Kidney epithelial cell (primary cell): ENCODE measurements around the gene E2F8. TPM values are rescaled to one million over a fixed set of nuclear protein-coding genes. Genes with fewer than 3 reads are reported as not detected.

ENCODE experiments used
- DNase-seq: peaks from one replicate; pipeline ENCODE4 v3.0.0-alpha.2; 2010; ENCODE audit warnings: low read depth
- H3K27me3 ChIP-seq: 2 replicates; pipeline ENCODE4 v1.6.0; 2011; ENCODE audit warnings: low read length; ENCODE audit not compliant: control insufficient read depth, insufficient read depth
- H3K36me3 ChIP-seq: 2 replicates; pipeline ENCODE4 v1.5.1; 2011; ENCODE audit warnings: low read length; ENCODE audit not compliant: control insufficient read depth, insufficient read depth
- H3K4me3 ChIP-seq: 2 replicates; pipeline ENCODE4 v1.5.1; 2011; ENCODE audit warnings: low read depth, mild to moderate bottlenecking, control low read depth, low read length
- CTCF ChIP-seq: IDR thresholded peaks from 2 replicates; pipeline ENCODE4 v1.5.1; 2011; ENCODE audit warnings: mild to moderate bottlenecking, moderate library complexity, low read length, control low read depth, inconsistent platforms; ENCODE audit not compliant: insufficient read depth, poor library complexity, severe bottlenecking
- total RNA-seq: library from RNA; depleted of rRNA; stranded (reverse); fragments of >200 nt; gene quantifications from 2 replicates; pipeline ENCODE4 v1.2.3, GENCODE V29; 2015

The E2F8 gene
- total RNA-seq, 1 donor from 2014 or later, result 0.04 TPM

DNA sequence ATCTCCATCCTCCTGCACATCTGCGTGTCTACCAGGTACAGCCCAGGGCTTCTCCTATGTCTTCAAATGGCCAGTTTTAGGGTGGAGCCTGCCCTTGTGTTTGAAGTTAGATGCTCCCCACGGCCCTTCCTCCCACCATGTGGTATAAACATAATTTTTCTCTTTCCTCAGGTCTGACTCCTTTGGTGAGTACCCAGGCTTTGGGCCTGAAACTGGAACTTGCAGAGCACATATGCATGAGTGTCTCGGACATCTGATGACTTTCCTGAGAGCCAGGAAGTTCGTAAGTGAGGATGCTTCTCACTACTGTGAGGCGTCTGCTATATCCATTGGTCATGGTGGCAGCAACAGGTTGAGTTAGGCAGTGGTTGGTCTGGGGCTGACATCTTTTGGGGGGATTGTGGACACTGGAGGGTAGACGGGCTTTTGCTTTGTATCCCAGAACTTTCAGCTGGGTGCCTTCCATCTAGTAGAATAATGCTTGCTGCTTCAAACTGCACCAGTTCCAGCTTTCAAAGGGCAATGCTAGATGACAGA, 55.2 kb downstream of the E2F8 start:
- TF ChIP-seq CTCF, result no peak
- H3K36me3 ChIP-seq, result no peaks in the 10 kb centered on the region
- H3K4me3 ChIP-seq, result no peak overlapping the region
- no peaks in the 10 kb centered on the region for H3K27me3 ChIP-seq
- DNase-seq, result no peak

DNA sequence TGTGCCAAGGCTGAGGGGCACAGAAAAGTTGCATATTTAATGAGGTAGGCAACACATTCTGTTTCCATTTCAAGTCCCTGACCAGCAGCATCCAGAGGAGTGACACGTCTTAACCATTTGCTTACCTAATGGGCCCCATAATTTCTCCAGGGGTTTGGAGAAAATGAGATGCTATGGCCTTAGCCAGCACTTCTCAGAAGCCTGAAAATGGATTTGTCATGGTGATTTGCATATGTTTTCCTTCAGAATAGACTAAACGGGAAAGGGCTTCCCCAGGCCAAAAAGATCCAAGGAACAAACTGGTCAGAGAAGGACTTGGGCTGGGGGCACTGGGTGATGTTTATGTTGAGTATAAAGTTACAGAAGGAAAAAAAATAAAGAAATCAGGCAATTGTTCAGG, 55.7 kb downstream of the E2F8 start:
- Histone ChIP-seq H3K4me3 (no peak overlapping the region), H3K36me3 (no peaks in the 10 kb centered on the region), H3K27me3 (no peaks in the 10 kb centered on the region)
- TF ChIP-seq CTCF, result no peak
- no peak for DNase-seq

DNA sequence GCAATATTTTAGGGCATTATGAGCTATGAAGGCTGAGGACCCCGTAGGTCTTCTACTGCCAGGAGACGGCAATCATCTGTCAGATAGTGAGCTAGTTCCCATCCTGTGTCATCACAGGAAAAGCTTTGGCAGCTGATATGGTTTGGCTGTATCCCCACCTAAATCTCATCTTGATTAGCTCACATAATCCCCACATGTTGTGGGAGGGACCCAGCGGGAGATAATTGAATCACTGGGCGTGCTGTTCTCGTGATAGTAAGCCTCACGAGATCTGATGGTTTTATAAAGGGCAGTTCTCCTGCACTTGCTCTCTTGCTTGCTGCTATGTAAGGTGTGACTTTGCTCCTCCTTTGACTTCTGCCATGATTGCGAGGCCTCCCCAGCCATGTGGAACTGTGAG, 57.1 kb downstream of the E2F8 start:
- DNase-seq, result no peak
- Histone ChIP-seq H3K27me3 (no peaks in the 10 kb centered on the region), H3K4me3 (no peak overlapping the region), H3K36me3 (no peaks in the 10 kb centered on the region)
- no peak for TF ChIP-seq CTCF

DNA sequence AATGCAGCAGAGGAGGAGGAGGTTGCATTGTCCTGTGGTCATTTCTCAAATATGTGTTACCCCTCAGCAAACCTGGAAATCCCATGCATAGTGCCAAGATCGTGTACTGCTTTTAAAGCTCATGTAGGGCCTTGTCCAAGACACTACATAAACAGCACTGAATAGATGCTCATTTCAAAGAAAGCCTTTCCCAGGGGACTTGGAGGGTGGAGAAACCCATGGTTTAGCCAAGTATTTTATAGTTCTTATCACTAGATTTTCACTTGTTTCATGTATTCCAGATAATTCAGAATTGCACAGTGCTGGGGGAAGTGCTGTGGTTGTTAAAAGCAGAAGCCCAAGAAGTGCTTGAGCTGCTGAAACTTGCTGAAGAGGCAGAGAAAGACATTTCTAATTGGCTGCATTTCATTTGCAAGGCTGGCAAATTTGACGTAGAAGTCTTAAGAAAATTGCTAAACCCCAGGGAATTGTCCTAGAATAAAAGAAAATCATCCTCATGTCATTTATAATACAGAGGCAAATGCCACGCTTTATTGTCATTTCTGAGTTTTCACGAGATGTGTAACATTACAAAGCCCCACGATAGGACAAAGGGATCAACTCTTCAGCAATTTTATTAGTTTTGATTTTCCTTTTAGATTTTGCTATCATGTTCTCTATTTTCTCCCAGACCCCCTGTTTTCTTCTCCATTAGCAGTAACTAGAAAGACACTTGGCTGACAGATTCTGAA, 59.0 kb downstream of the E2F8 start:
- no peaks in the 10 kb centered on the region for H3K36me3 ChIP-seq
- no peak for TF ChIP-seq CTCF
- no peaks in the 10 kb centered on the region for H3K27me3 ChIP-seq
- H3K4me3 ChIP-seq, result no peak overlapping the region
- DNase-seq, result no peak

- no peaks in the 10 kb centered on the region for H3K36me3 ChIP-seq
- no peak for DNase-seq
- no peak for TF ChIP-seq CTCF
- H3K4me3 ChIP-seq, result no peak overlapping the region
- no peaks in the 10 kb centered on the region for H3K27me3 ChIP-seq
Measured at GRCh38 chr11:19176629-19177186, 64.0 kb downstream of the E2F8 start.

Other genes starting within 250 kb of the E2F8 start
- gene MRGPRX2, start 180.2 kb downstream of the E2F8 start, total RNA-seq, result not detected in 2 replicates
- gene ZDHHC13, start 123.8 kb downstream of the E2F8 start, total RNA-seq, result 23.3 and 27.6 TPM in 2 replicates
- not detected in 2 replicates for gene CSRP3, start 39.0 kb downstream of the E2F8 start, total RNA-seq